Fibroblast of upper back skin (primary cell): Measurements from ENCODE around the gene FAAH2.
"Not testable (repeated sequence)": the region's sequence is repeated elsewhere in the genome, so short reads cannot be mapped to it uniquely, and the experiment has no call there.

Experiments
- DNase-seq: peaks from one replicate; pipeline ENCODE4 v3.0.0-alpha.2; 2013

The FAAH2 gene

GRCh38 chrX:57286507-57287251, at the start of gene FAAH2:
Gene FAAH2 (plus strand): TSS chrX:57286706. CDS start chrX:57286826, 120 bp downstream.
- DNase-seq: no peak

DNA sequence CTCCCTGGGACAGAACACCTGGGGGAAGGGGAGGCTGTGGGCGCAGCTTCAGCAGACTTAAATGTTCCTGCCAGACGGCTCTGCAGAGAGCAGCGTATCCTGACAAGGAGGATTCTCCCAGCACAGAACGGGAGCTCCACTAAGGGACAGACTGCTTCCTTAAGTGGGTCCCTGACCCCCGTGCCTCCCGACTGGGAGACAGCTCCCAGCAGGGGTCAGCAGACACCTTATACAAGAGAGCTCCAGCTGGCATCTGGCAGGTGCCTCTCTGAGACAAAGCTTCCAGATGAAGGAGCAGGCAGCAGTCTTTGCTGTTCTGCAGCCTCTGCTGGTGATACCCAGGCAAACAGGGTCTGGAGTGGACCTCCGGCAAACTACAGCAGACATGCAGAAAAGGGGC, 44.5 kb upstream of the FAAH2 start:
- DNase-seq: no peak

DNA sequence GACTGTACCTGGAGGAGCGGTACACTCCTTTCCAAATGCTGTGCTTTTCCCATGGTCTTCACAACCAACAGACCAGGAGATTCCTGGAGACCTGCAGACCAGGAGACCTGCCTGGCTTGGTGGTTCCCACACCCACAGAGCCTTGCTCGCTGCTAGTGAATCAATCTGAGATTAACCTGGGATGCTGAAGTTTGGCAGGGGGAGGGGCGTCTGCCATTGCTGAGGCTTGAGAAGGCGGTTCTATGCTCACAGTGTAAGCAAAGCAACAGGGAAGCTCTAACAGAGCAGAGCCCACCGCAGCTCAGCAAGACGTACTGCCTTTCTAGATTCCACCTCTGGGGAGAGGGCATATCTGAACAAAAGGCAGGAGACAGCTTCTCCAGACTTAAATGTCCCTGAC, 34.5 kb upstream of the FAAH2 start:
- DNase-seq: no peak

DNA sequence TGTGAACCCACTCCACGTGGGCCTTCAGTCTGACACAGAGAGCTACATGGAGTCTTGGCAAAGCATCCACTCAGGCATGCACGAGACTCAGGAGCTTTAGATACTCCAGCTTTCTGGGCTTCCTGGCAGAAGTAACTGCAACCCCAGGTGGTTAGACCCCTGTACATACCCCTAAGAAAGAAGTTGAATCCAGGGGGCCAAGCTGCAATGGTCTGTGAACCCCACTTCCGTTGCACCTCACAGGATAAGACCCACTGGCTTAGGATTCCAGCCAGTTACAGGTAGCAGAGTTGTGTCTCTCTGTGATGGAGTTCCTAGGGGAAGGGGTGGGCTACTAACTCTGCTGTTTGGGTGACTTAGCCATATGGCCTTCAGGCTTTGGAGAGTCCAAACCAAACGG, 21.4 kb upstream of the FAAH2 start:
- no peak for DNase-seq

DNA sequence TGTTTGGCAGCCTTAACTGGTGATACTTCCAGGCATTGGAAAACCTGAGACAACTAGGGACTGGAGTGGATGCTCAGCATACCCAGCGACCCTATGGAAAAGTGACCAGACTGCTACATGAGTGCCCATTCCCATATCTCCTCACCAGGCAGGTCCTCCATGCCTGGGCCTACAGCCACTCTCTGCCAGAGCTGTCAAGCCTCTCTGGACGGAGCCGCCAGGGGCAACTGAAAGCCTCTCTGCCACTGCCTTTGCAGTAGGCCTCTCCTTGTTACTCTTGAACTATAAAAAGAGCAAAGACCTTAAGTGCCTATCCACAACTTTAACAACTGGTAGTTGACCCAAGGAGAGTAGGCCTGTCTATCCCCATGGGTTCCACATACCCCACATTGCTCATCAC, 20.2 kb upstream of the FAAH2 start:
- no peak for DNase-seq

DNA sequence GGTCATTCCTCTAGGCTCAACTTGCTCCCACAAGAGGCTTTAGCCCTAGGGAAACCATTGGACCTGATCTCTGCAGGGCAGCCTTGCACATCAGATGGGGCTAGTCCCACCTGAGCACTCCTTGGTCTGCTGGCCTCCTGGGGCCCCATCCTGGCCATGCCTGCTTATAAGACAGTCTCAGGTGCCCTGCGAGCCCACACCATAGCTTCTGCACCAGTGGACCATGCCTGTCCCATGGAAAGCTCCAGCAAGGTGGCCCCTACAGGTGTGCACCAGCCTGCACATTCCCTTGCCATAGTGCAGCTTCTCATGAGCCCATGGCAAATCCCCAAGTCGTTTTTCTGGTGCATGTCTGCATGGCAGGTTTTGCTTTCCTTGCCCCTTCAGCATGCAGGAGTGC, 19.6 kb upstream of the FAAH2 start:
- DNase-seq: no peak

GRCh38 chrX:57267308-57267707, 19.2 kb upstream of the FAAH2 start:
- DNase-seq: no peak

DNA sequence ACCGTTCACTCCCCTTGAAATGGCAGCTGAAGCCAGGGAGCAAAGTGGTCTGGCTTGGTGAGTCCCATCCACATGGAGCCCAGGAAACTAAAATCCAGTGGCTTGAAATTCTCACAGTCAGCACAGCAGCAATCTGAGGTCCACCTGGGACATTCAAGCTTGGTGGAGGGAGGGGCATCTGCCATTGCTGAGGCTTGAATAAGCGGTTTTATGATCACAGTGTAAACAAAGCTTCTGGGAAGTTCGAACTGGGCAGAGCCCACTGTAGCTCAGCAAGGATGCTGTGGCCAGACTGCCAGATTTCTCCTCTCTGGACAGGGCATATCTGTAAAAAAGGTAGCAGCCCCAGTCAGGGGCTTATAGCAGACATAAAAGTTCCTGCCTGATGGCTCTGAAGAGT, 15.5 kb upstream of the FAAH2 start:
- DNase-seq: no peak

DNA sequence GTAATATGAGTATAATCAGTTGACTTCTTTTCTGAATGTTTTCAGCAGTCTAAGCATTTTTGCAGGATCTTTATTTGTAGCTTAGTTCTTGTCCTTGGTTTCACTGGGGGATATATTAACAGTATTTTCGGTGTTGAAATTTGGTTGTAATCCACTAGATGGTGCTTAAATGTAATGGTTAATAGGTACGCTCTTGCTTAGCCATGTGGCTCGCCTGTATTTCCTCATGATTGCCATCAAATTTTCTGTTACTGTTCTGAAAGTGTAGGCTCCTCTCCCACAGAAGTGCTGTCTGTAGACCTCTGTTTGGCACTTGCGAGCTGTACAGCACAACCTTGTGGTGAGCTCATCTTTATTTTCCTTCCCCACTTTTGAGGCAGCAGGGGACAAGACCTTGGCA, 3.9 kb upstream of the FAAH2 start:
- DNase-seq: no peak

DNA sequence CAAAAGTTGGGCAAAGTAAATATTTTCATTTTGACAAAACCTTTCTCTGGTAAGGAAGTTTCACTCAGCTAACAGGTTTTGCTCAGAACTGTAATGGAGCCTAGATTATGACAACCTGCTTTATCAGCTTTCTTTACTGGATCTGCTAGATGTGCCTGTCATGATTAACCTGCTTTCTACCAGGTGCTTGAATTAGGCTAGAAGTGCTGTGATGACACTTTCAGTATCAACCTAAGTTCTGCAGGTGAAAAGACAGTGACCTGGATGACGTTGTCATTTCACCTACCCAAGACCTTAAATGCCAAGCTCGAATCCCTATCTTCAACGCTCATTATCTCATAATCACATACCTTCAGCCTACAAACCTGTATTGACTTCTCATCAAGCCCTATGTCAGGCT, 1.5 kb upstream of the FAAH2 start:
- no peak for DNase-seq

DNA sequence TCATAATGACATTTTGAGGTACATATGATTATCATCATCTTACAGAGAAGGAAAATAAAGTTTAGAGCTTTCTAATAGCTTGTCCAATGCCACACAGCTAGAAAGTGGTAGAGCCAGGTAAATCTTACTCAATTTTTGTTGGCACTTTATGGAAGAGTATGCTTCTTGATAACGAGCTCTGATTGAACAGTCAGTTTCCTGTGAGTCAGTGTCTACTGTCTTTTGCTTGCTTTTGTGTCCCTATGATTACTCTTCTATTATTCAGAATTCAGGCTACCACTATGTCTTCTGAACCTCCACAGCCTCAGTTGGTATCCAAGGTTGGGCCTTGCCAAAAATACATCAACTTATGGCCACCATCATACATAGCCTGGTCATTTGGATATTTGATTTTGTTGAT, 2.6 kb downstream of the FAAH2 start:
- DNase-seq: no peak

GRCh38 chrX:57294961-57295360, 8.5 kb downstream of the FAAH2 start:
- DNase-seq: no peak

- not testable (repeated sequence) for DNase-seq
These were observed 9.2 kb downstream of the FAAH2 start for GRCh38 chrX:57295679-57296078.

GRCh38 chrX:57313583-57314215, 27.2 kb downstream of the FAAH2 start:
- no peak for DNase-seq

DNA sequence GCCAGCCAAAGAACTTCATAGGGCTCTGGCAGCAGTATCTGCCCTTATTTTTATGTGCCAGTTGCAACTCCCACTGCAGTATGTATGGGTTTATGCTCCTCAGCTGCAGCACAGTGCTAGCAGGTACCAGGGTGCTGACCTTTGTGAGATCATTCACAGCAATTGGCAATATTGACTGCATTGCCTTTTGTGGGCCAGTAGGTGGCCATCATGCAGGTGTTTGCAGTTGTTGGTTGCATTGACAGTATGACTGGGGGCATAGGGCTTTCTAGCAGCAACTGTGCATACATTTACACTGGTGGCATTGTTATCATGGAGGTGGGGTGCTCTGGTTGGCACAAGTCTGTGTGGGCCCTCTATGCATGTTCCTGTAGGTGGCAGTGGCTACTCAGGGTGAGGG, 42.5 kb downstream of the FAAH2 start:
- DNase-seq: no peak

- not testable (repeated sequence) for DNase-seq
These were observed 49.3 kb downstream of the FAAH2 start for GRCh38 chrX:57335790-57336189.

- no peak for DNase-seq
These were observed 67.1 kb downstream of the FAAH2 start for GRCh38 chrX:57353472-57354132.

DNA sequence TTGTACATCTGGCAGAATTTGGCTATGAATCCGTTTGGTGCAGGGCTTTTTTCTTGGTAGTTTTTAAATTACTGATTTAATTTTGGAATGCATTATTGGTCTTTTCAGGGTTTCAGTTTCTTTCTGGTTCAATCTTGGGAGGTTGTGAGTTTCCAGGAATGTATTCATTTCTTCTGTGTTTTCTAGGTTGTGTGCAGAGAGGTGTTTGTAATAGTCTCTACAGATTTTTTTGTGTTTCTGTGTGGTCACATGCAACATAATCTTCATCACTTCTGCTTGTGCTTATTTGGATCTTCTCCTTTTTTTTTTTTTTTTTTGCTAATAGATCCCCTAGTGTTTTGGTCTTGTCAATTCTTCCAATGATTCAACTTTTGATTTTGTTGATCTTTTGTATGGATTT, 77.6 kb downstream of the FAAH2 start:
- no peak for DNase-seq

DNA sequence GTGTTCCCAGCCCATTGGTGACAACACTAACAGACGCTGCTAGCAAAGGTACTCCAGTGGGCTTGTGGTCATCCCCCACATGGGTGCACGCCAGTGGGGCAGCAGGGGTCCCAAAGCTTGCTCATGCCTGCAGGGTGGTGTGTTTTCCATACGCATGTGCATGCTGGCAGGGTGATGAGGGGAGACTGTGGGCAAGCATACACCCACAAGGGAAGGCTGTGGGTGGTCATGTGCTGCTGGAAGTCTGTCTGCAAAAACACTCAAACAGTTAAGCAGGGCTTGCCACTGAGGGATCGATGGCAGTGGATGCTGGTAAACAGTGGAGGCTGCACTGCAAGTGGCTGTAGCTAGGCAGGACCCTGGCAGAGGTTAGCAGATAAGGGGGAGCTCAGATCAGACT, 79.9 kb downstream of the FAAH2 start:
- no peak for DNase-seq

GRCh38 chrX:57367649-57368048, 81.1 kb downstream of the FAAH2 start:
- no peak for DNase-seq

- no peak for DNase-seq
These were observed 81.7 kb downstream of the FAAH2 start for GRCh38 chrX:57368158-57368557.

- no peak for DNase-seq
These were observed 92.8 kb downstream of the FAAH2 start for GRCh38 chrX:57379296-57379695.

GRCh38 chrX:57380026-57380796, 93.7 kb downstream of the FAAH2 start:
- no peak for DNase-seq

DNA sequence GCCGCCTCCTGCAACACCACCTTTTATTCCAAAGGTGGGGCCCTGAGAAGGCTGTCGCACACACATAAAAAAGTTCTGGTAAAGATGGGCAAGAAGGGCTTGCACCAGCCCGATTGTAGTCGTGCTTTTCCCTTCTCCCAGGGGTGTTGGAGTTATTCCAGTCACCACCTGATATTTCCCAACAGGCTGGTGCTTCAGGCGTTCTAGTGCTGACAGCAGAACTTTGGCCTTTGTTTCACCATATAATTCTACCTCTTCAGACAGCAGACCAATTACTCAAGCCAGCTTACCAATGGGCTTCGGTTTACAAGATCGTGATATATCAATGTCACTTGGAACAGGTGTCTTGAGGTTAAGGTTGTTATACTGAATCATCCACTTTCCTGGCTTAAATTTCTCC, 107.7 kb downstream of the FAAH2 start:
- not testable (repeated sequence) for DNase-seq
